Measurements from ENCODE around the gene ARHGDIG. TPM values are rescaled to one million over a fixed set of nuclear protein-coding genes. Genes with fewer than 3 reads are reported as not detected.
"Not testable (repeated sequence)": the region's sequence is repeated elsewhere in the genome, so short reads cannot be mapped to it uniquely, and the experiment has no call there.

ARHGDIG gene
- total RNA-seq, 1 experiment from 2014 or later: 2.4 TPM

DNA sequence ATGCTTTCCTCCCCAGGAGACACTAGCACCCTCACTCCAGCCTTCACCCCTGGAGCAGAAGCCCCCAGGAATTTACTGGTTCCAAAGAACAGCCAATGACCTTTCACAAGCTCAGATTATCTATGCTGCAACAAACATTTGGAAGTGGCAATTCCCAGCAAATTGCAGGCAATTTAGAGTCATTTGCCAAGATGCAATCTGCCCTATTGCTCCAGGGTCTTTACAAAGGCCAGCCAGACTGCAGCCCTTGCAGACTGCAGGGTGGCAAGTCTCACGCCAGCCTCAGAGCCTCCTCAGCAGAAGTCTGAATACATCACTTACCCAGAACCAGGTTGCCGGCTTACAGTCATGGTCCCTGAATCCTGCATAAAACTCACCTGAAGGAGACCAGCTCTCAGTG, 50.4 kb downstream of the ARHGDIG start:
- no peaks in the 10 kb centered on the region for H3K9me3 ChIP-seq (ENCODE audit: control insufficient read depth, insufficient read depth, low read depth, low read length)
- intact Hi-C loops (cut with micrococcal nuclease; ENCODE audit: unreplicated experiment) (no loop called here), in situ Hi-C loops (cut with HindIII; ENCODE audit: low pct_unique_long_range_greater_than_20kb, low sequenced_read_pairs) (no loop called here)
- no peaks in the 10 kb centered on the region for H3K36me3 ChIP-seq (ENCODE audit: control insufficient read depth, insufficient read depth, low read length)
- ChIA-PET POLR2A (no interaction called here), CTCF (no interaction called here)
- peak overlapping the region; percentile 40; the same call in 1 of the 2 replicates for H3K27ac ChIP-seq (ENCODE audit: low read length)
- H3K4me1 ChIP-seq (ENCODE audit: control insufficient read depth, insufficient read depth, low read length): peaks cover 45% of the 10 kb centered on the region
- no peak for DNase-seq (ENCODE audit: low read depth, low spot score)
- H3K4me3 ChIP-seq (ENCODE audit: low read depth in 2 of 2, low read length in 2 of 2): no peak overlapping the region
- no peaks in the 10 kb centered on the region for H3K27me3 ChIP-seq (ENCODE audit: control insufficient read depth, insufficient read depth, low read length)
- no peak for TF ChIP-seq TCF7L2 (IDR thresholded peaks at IDR 0.05; ENCODE audit: low read depth, low read length)
- TF ChIP-seq REST (IDR thresholded peaks at IDR 0.05; ENCODE audit: insufficient read depth in 1 of 2, low read depth in 2 of 2, low read length in 1 of 2): no peak
- TF ChIP-seq, protein P1, sequence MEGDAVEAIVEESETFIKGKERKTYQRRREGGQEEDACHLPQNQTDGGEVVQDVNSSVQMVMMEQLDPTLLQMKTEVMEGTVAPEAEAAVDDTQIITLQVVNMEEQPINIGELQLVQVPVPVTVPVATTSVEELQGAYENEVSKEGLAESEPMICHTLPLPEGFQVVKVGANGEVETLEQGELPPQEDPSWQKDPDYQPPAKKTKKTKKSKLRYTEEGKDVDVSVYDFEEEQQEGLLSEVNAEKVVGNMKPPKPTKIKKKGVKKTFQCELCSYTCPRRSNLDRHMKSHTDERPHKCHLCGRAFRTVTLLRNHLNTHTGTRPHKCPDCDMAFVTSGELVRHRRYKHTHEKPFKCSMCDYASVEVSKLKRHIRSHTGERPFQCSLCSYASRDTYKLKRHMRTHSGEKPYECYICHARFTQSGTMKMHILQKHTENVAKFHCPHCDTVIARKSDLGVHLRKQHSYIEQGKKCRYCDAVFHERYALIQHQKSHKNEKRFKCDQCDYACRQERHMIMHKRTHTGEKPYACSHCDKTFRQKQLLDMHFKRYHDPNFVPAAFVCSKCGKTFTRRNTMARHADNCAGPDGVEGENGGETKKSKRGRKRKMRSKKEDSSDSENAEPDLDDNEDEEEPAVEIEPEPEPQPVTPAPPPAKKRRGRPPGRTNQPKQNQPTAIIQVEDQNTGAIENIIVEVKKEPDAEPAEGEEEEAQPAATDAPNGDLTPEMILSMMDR (IDR thresholded peaks at IDR 0.05): no peak
- no peak for TF ChIP-seq POLR2AphosphoS5 (IDR thresholded peaks at IDR 0.05; ENCODE audit: low read depth, low read length)
- no peak for TF ChIP-seq SIN3A (IDR thresholded peaks at IDR 0.05; ENCODE audit: borderline replicate concordance, insufficient read depth, low read depth, low read length)
- no peak for ATAC-seq
- BruUV-seq (replicated peaks): no TSS peak

DNA sequence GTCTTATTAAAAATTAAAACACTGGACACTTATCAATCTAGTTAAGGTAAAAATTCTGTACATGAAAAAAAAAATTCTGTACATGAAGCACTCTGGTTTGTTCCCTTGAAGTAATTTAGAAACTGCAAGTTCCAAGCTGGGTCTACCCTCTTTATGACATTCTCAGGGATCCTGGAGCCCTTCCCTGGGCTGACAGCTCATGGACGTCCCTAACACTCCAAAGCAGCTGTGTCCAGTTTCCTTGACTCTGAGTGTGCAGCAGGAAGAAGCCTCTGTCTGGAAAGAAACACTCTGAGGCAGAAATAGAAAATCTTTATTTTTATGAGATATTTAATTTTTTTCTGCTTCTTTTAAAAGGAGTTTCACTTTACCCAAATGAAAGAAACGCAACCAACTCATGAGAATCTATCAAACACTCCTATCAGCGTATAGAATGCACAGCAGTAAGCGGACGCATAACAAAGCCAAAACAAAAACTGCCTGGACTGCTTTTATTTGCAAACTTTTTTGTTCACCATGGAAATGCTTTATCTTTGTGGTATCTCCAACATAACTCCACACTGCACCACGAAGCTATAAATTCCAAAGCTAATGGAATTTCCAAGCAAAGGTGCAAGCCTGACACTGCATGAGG, 50.9 kb downstream of the ARHGDIG start:
- H3K27me3 ChIP-seq (ENCODE audit: control insufficient read depth, insufficient read depth, low read length); H3K9me3 ChIP-seq (ENCODE audit: control insufficient read depth, insufficient read depth, low read depth, low read length); in situ Hi-C loops (cut with HindIII; ENCODE audit: low pct_unique_long_range_greater_than_20kb, low sequenced_read_pairs); CTCF ChIA-PET; intact Hi-C loops (cut with micrococcal nuclease; ENCODE audit: unreplicated experiment); DNase-seq (ENCODE audit: low read depth, low spot score); POLR2A ChIA-PET; BruUV-seq (replicated peaks); H3K36me3 ChIP-seq (ENCODE audit: control insufficient read depth, insufficient read depth, low read length); H3K4me3 ChIP-seq (ENCODE audit: low read depth in 2 of 2, low read length in 2 of 2); ATAC-seq: not testable (repeated sequence)
- peak overlapping the region; percentile 60 for H3K27ac ChIP-seq (ENCODE audit: low read length)
- peaks cover 41% of the 10 kb centered on the region for H3K4me1 ChIP-seq (ENCODE audit: control insufficient read depth, insufficient read depth, low read length)

Other genes with a start within 250 kb of the ARHGDIG start
- 35.7 TPM for gene POLR3K, start 227.0 kb upstream of the ARHGDIG start, total RNA-seq (2021; ENCODE audit: unreplicated experiment)
- 83.5 TPM for gene SNRNP25, start 226.8 kb upstream of the ARHGDIG start, total RNA-seq (2021; ENCODE audit: unreplicated experiment)
- 41.7 TPM for gene RHBDF1, start 208.0 kb upstream of the ARHGDIG start, total RNA-seq (2021; ENCODE audit: unreplicated experiment)
- gene MPG, start 202.4 kb upstream of the ARHGDIG start, total RNA-seq (2021; ENCODE audit: unreplicated experiment): 85.7 TPM
- 69.7 TPM for gene NPRL3, start 141.9 kb upstream of the ARHGDIG start, total RNA-seq (2021; ENCODE audit: unreplicated experiment)
- gene HBZ, start 127.9 kb upstream of the ARHGDIG start, total RNA-seq (2021; ENCODE audit: unreplicated experiment): 1.1 TPM
- gene HBM, start 114.6 kb upstream of the ARHGDIG start, total RNA-seq (2021; ENCODE audit: unreplicated experiment): not detected
- gene HBA2, start 107.7 kb upstream of the ARHGDIG start, total RNA-seq (2021; ENCODE audit: unreplicated experiment): not detected
- 4.4 TPM for gene HBA1, start 103.9 kb upstream of the ARHGDIG start, total RNA-seq (2021; ENCODE audit: unreplicated experiment)
- gene HBQ1, start 100.1 kb upstream of the ARHGDIG start, total RNA-seq (2021; ENCODE audit: unreplicated experiment): 10.4 TPM
- gene LUC7L, start 51.1 kb upstream of the ARHGDIG start, total RNA-seq (2021; ENCODE audit: unreplicated experiment): 75.3 TPM
- gene FAM234A, start 45.8 kb upstream of the ARHGDIG start, total RNA-seq (2021; ENCODE audit: unreplicated experiment): 121 TPM
- 10.2 TPM for gene RGS11, start 4.6 kb upstream of the ARHGDIG start, total RNA-seq (2021; ENCODE audit: unreplicated experiment)
- 1.1 TPM for gene PDIA2, start 2.6 kb downstream of the ARHGDIG start, total RNA-seq (2021; ENCODE audit: unreplicated experiment)
- 53.3 TPM for gene AXIN1, start 72.1 kb downstream of the ARHGDIG start, total RNA-seq (2021; ENCODE audit: unreplicated experiment)
- 140 TPM for gene MRPL28, start 89.9 kb downstream of the ARHGDIG start, total RNA-seq (2021; ENCODE audit: unreplicated experiment)
- gene PGAP6, start 101.4 kb downstream of the ARHGDIG start, total RNA-seq (2021; ENCODE audit: unreplicated experiment): 128 TPM
- 500 TPM for gene NME4, start 116.6 kb downstream of the ARHGDIG start, total RNA-seq (2021; ENCODE audit: unreplicated experiment)
- gene DECR2, start 121.3 kb downstream of the ARHGDIG start, total RNA-seq (2021; ENCODE audit: unreplicated experiment): 92.7 TPM
- 57.3 TPM for gene RAB11FIP3, start 145.1 kb downstream of the ARHGDIG start, total RNA-seq (2021; ENCODE audit: unreplicated experiment)
- 78.5 TPM for gene CAPN15, start 247.1 kb downstream of the ARHGDIG start, total RNA-seq (2021; ENCODE audit: unreplicated experiment)

Measured in Panc1 (cell line).